ENCODE measurements around the gene LMAN2L. TPM values are rescaled to one million over a fixed set of nuclear protein-coding genes. Genes with fewer than 3 reads are reported as not detected.

Gene LMAN2L
- total and polyA plus RNA-seq, 7 donors: 8.6 to 24.1 (median 12.7) TPM

GRCh38 chr2:96698221-96698861, 41.5 kb downstream of the LMAN2L start:
- no peak overlapping the region for H3K4me3 ChIP-seq
- ATAC-seq (no peak), DNase-seq (no peak)
- intact Hi-C loops (cut with DNase I): no loop called here
- H3K27ac ChIP-seq: no peak overlapping the region
- no peaks in the 10 kb centered on the region for H3K9me3 ChIP-seq
- WGBS, 3 donors: 87 to 92% (median 91%) methylated on average over 13 to 14 of the region's 14 CpGs
- H3K4me1 ChIP-seq: no peaks in the 10 kb centered on the region
- no peaks in the 10 kb centered on the region for H3K27me3 ChIP-seq (ENCODE audit: insufficient read depth in 3 of 3, low read length in 2 of 3)
- no peak for TF ChIP-seq CTCF (IDR thresholded peaks at IDR 0.05)
- peaks cover 0 to 25% of the 10 kb centered on the region in 2 donors for H3K36me3 ChIP-seq (ENCODE audit: insufficient read depth in 1 of 2, low read depth in 1 of 2)

GRCh38 chr2:96697476-96697875, 42.4 kb downstream of the LMAN2L start:
- H3K4me3 ChIP-seq: no peak overlapping the region
- ATAC-seq: no peak
- no peaks in the 10 kb centered on the region for H3K27me3 ChIP-seq (ENCODE audit: insufficient read depth in 3 of 3, low read length in 2 of 3)
- H3K4me1 ChIP-seq: no peaks in the 10 kb centered on the region
- no peak overlapping the region for H3K27ac ChIP-seq
- no peaks in the 10 kb centered on the region for H3K9me3 ChIP-seq
- DNase-seq: no peak
- 73 to 86% (median 84%) methylated on average over 2 of the region's 2 CpGs for WGBS, 3 donors
- intact Hi-C loops (cut with DNase I): no loop called here
- peaks cover 0 to 17% of the 10 kb centered on the region in 2 donors for H3K36me3 ChIP-seq (ENCODE audit: insufficient read depth in 1 of 2, low read depth in 1 of 2)
- no peak for TF ChIP-seq CTCF (IDR thresholded peaks at IDR 0.05)

GRCh38 chr2:96695602-96696001, 44.3 kb downstream of the LMAN2L start:
- intact Hi-C loops (cut with DNase I): no loop called here

GRCh38 chr2:96694816-96695455, 44.9 kb downstream of the LMAN2L start:
- ATAC-seq: no peak
- 74 to 87% (median 83%) methylated on average over 13 of the region's 13 CpGs for WGBS, 3 donors
- no peak overlapping the region for H3K4me3 ChIP-seq
- no peaks in the 10 kb centered on the region for H3K9me3 ChIP-seq
- H3K27ac ChIP-seq: no peak overlapping the region
- TF ChIP-seq CTCF (IDR thresholded peaks at IDR 0.05): no peak
- peaks cover 0 to 7% of the 10 kb centered on the region in 2 donors for H3K36me3 ChIP-seq (ENCODE audit: insufficient read depth in 1 of 2, low read depth in 1 of 2)
- H3K4me1 ChIP-seq: no peaks in the 10 kb centered on the region
- no peaks in the 10 kb centered on the region for H3K27me3 ChIP-seq (ENCODE audit: insufficient read depth in 3 of 3, low read length in 2 of 3)
- no peak for DNase-seq
- intact Hi-C loops (cut with DNase I): no loop called here

More at GRCh38 chr2:96695602-96696001, 44.3 kb downstream of the LMAN2L start:
- Histone ChIP-seq H3K4me3 (no peak overlapping the region), H3K4me1 (no peaks in the 10 kb centered on the region), H3K36me3 (ENCODE audit: insufficient read depth in 1 of 2, low read depth in 1 of 2) (peaks cover 0 to 10% of the 10 kb centered on the region in 2 donors), H3K27ac (no peak overlapping the region), H3K9me3 (no peaks in the 10 kb centered on the region), H3K27me3 (ENCODE audit: insufficient read depth in 3 of 3, low read length in 2 of 3) (no peaks in the 10 kb centered on the region)
- ATAC-seq: peak in 2 of 4 donors; percentile 42 to 46
- no peak for DNase-seq
- no peak for TF ChIP-seq CTCF (IDR thresholded peaks at IDR 0.05)
- WGBS, 3 donors: 72 to 76% (median 72%) methylated on average over 13 to 15 of the region's 15 CpGs
